Kidney (tissue), 22 donors: ENCODE measurements around the gene STK17B. TPM values are rescaled to one million over a fixed set of nuclear protein-coding genes. Genes with fewer than 3 reads are reported as not detected.
A peak's percentile ranks its signal among the peaks of the same experiment; 100 is the strongest.

Experiments
- DNase-seq, 5 donors: peaks; one replicate each; pipeline ENCODE4 v3.0.0-alpha.2; 2013 to 2020
- FAIRE-seq: peaks from 2 replicates; lab custom pipeline; 2012; peaks lifted over from hg19 to GRCh38; lab: Jason Lieb, UNC
- H3K27ac ChIP-seq, 2 donors: one replicate each; pipeline ENCODE4 v1.7.0; 2013; ENCODE audit warnings: low read depth in 2 of 2, low read length in 2 of 2, inconsistent platforms in 1 of 2
- H3K27me3 ChIP-seq: one replicate; pipeline ENCODE4 v1.7.1; 2013; ENCODE audit warnings: low read length, inconsistent platforms; ENCODE audit not compliant: control insufficient read depth, insufficient read depth
- H3K36me3 ChIP-seq, 3 donors: one replicate each; pipeline versions ENCODE4 v1.7.0 to v1.7.1; 2013; ENCODE audit warnings: low read length in 3 of 3, control low read depth in 1 of 3, inconsistent platforms in 1 of 3; ENCODE audit not compliant: insufficient read depth in 3 of 3, control insufficient read depth in 2 of 3
- H3K4me1 ChIP-seq, 3 donors: one replicate each; pipeline versions ENCODE4 v1.7.0 to v1.7.1; 2013; ENCODE audit warnings: low read length in 3 of 3, inconsistent platforms in 1 of 3, low read depth in 1 of 3; ENCODE audit not compliant: control insufficient read depth in 2 of 3, insufficient read depth in 2 of 3
- H3K4me3 ChIP-seq, 3 donors: one replicate each; pipeline versions ENCODE4 v1.7.0 to v1.8.1; 2013; ENCODE audit warnings: low read length in 3 of 3, control low read depth in 1 of 3, inconsistent platforms in 1 of 3
- H3K9ac ChIP-seq, 3 donors: one replicate each; pipeline versions ENCODE4 v1.7.0 to v1.7.1; 2013; ENCODE audit warnings: low read length in 3 of 3, control low read depth in 1 of 3, inconsistent platforms in 1 of 3
- H3K9me3 ChIP-seq, 3 donors: one replicate each; pipeline versions ENCODE4 v1.7.0 to v1.7.1; 2013; ENCODE audit warnings: low read length in 3 of 3, control low read depth in 1 of 3, inconsistent platforms in 1 of 3; ENCODE audit not compliant: control insufficient read depth in 2 of 3, insufficient read depth in 1 of 3
- CTCF ChIP-seq: IDR thresholded peaks from 3 replicates; pipeline ENCODE4 v1.5.1; 2012; ENCODE audit warnings: mild to moderate bottlenecking, moderate library complexity, borderline replicate concordance; ENCODE audit not compliant: insufficient read depth; ENCODE audit errors: extremely low read depth
- intact Hi-C: fragments of 100-400 bp; cut with DNase I; formaldehyde crosslinking; loops from one replicate; pipeline ENCODE4 v1.11.1; 2022
- long read RNA-seq, 10 donors: library from polyadenylated mRNA in 1 of 10; unstranded in 1 of 10; transcript quantifications; one replicate each; pipeline ENCODE4 v2.0.0 and lab custom pipeline, GENCODE V29; 2021 to 2026
- polyA plus RNA-seq: library from polyadenylated mRNA; stranded (reverse); fragments of 350-450 nt; fragmentation: Illumina TruSeq; extraction: RNeasy Lipid Tissue Mini Kit (QIAGEN cat#74804); gene quantifications from one replicate; pipeline ENCODE4 v1.2.3, GENCODE V29; 2014; ENCODE audit warnings: low read depth, low replicate concordance; ENCODE audit not compliant: insufficient read depth
- total RNA-seq: library from RNA; stranded (reverse); fragmentation: NEBNext Ultra II Directional; extraction: Animal tissue kit (Norgen Biotek cat#: 25700); gene quantifications from one replicate; pipeline ENCODE4 v1.2.1, GENCODE V29; 2021
- donor health status: control.
- donor health status: control.
- donor health status: control.
- donor health status: control.
- donor health status: control.
- donor health status: DM: yes; HTN: yes; CAD: no.
- donor health status: Normal renal cell carcinoma (clear cell type).

The STK17B gene
- total RNA-seq (41.0 TPM), polyA plus RNA-seq (3.4 TPM)
- long read RNA-seq, donor 1, full-length matches to known transcripts, result 1 of 1 reads
- long read RNA-seq, donor 1, partial matches to known transcripts, result 0 of 1 reads
- long read RNA-seq, donor 1, other reads (novel, unspliced or antisense), result 0 of 1 reads
- long read RNA-seq, donor 2, full-length matches to known transcripts, result 1 of 1 reads
- long read RNA-seq, donor 2, partial matches to known transcripts, result 0 of 1 reads
- long read RNA-seq, donor 2, other reads (novel, unspliced or antisense), result 0 of 1 reads
- long read RNA-seq, donor 3, result 0 reads
- long read RNA-seq, donor 4, result 0 reads
- long read RNA-seq, donor 5, result 0 reads
- long read RNA-seq, donor 6, result 0 reads
- long read RNA-seq, donor 7, full-length matches to known transcripts, result 1 of 5 reads
- long read RNA-seq, donor 7, partial matches to known transcripts, result 1 of 5 reads
- long read RNA-seq, donor 7, other reads (novel, unspliced or antisense), result 3 of 5 reads
- long read RNA-seq, donor 8, result 0 reads
- long read RNA-seq, donor 9, result 0 reads
- long read RNA-seq, donor 10, full-length matches to known transcripts, result 1 of 1 reads
- long read RNA-seq, donor 10, partial matches to known transcripts, result 0 of 1 reads
- long read RNA-seq, donor 10, other reads (novel, unspliced or antisense), result 0 of 1 reads

- no peak for FAIRE-seq
- intact Hi-C loops, result no loop called here
- no peak for TF ChIP-seq CTCF
- DNase-seq, result peak; percentile 95 to 99 (median 96)
- Histone ChIP-seq H3K36me3 (no peaks in the 10 kb centered on the region), H3K9ac (peak within 1 kb of the TSS; percentile 57 to 91 (median 85)), H3K4me1 (peaks cover 0 to 3% (median 0%) of the 10 kb centered on the region in 3 donors), H3K4me3 (peak within 1 kb of the TSS; percentile 88 to 96 (median 90)), H3K27me3 (no peaks in the 10 kb centered on the region), H3K27ac (peak within 1 kb of the TSS; percentile 73 to 79), H3K9me3 (no peaks in the 10 kb centered on the region)
Observed at GRCh38 chr2:196171248-196171871, at the start of gene STK17B. STK17B (minus strand) TSS chr2:196171578; CDS start chr2:196163383, 8,195 bp downstream.

- Histone ChIP-seq H3K9ac (no peak overlapping the region), H3K4me3 (no peak overlapping the region), H3K36me3 (no peaks in the 10 kb centered on the region), H3K27ac (no peak overlapping the region), H3K4me1 (no peaks in the 10 kb centered on the region), H3K27me3 (no peaks in the 10 kb centered on the region), H3K9me3 (no peaks in the 10 kb centered on the region)
- no peak for DNase-seq
- no peak for TF ChIP-seq CTCF
- intact Hi-C loops, result no loop called here
- no peak for FAIRE-seq
Observed at GRCh38 chr2:196220671-196221070, 49.3 kb upstream of the STK17B start.

GRCh38 chr2:196219671-196220070 is 48.3 kb upstream of the STK17B start:
- no peaks in the 10 kb centered on the region for H3K36me3 ChIP-seq
- no peak for FAIRE-seq
- H3K4me3 ChIP-seq, result no peak overlapping the region
- intact Hi-C loops, result no loop called here
- no peak for DNase-seq
- no peak overlapping the region for H3K27ac ChIP-seq
- H3K9ac ChIP-seq, result no peak overlapping the region
- TF ChIP-seq CTCF, result no peak
- H3K27me3 ChIP-seq, result no peaks in the 10 kb centered on the region
- H3K9me3 ChIP-seq, result no peaks in the 10 kb centered on the region
- H3K4me1 ChIP-seq, result no peaks in the 10 kb centered on the region
